HG03565 (cell line): ENCODE data around the gene UPF3A.
A peak's percentile ranks its signal among the peaks of the same experiment; 100 is the strongest.

Experiments used
- ATAC-seq: cut with Tn5 transposase; IDR thresholded peaks from one replicate; pipeline ENCODE4 v1.9.1; 2021; ENCODE audit warnings: mild to moderate bottlenecking, moderate library complexity; ENCODE audit not compliant: unreplicated experiment

UPF3A gene

GRCh38 chr13:114303700-114304327 lies 22.4 kb downstream of the UPF3A start:
- ATAC-seq = no peak

DNA sequence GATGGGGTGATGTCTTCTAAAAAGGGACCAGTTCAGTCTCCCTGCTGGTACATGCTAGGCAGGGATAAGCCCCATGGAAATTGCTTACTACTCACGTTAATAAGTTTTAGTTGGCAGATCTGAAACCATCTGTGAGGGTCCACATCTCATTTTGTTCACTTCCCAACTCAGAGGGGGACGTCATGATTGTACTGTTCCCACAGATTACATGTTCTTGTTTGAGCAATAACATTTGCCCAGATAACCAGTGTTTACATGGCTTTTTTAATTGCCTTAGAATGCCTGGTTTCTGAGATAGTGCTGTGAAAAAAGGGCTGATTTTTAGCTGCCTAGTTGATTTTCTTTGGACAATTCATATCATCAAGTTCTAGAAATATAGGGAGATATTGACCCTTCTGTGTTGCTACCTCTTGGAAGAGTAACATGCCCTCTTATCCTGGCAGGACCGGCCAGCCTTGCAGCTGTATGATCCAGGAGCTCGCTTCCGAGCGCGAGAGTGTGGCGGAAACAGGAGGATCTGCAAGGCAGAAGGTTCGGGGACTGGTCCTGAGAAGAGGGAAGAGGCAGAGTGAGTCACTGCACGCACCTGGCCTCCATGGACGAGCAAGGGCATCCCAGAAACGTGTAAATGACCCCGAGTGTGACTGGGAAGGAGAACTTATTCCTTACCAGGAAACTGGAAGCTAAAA lies 23.1 kb downstream of the UPF3A start:
- ATAC-seq = no peak

DNA sequence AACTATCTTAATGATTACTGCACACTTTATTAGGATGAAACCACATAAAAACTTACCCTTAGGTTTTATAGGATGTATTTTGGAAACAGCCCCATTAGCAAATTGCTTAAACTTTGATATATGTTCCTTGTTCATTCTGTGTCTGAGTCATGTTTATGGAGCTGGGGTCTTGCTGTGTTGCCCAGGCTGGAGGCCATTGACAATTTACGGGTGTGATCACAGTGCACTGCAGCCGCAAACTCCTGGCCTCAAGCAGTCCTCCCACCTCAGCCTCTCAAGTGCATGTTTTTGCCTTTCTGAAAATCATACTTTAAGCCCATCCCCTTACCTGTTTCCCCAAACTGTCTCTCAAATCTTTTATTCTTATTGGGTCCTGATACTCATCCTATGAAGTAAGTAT lies 27.7 kb downstream of the UPF3A start:
- no peak for ATAC-seq

- no peak for ATAC-seq
Observed at GRCh38 chr13:114309806-114310410, 28.5 kb downstream of the UPF3A start.

DNA sequence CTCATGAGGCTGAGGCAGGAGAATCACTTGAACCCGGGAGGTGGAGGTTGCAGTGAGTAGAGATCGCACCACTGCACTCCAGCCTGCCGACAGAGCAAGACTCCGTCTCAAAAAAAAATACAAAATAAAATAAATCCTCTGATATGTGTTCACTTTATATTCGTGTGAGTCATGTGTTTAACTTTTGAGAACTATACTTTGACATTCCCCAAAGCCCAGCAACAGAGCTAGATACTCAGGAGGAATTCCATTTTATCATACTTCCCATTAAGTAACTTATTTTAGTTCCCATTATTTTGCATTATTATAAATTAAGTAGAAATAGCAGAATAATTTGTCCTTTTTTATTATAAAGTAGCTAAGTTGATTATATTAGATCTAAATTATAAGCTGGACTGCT lies 29.6 kb downstream of the UPF3A start:
- ATAC-seq = no peak

DNA sequence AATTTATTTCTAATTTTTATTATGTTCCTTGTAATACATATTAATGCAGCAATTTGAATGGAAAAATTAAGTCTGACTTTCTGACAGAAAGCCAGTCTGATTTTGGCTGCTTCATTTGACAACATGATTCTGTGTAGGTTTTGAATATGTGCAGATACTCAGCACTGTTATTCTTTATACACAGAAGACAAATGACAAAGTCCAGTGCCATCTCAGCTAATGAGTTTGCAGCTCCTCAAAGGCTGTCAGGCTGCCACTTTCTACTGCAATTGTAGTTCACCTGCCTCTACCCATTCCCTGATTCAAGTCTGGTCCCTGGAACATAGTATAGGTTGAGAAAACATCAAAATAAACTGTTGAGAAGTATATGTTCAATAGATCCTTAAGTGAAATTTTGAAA lies 30.0 kb downstream of the UPF3A start:
- ATAC-seq = no peak

GRCh38 chr13:114311908-114312307 lies 30.5 kb downstream of the UPF3A start:
- no peak for ATAC-seq

DNA sequence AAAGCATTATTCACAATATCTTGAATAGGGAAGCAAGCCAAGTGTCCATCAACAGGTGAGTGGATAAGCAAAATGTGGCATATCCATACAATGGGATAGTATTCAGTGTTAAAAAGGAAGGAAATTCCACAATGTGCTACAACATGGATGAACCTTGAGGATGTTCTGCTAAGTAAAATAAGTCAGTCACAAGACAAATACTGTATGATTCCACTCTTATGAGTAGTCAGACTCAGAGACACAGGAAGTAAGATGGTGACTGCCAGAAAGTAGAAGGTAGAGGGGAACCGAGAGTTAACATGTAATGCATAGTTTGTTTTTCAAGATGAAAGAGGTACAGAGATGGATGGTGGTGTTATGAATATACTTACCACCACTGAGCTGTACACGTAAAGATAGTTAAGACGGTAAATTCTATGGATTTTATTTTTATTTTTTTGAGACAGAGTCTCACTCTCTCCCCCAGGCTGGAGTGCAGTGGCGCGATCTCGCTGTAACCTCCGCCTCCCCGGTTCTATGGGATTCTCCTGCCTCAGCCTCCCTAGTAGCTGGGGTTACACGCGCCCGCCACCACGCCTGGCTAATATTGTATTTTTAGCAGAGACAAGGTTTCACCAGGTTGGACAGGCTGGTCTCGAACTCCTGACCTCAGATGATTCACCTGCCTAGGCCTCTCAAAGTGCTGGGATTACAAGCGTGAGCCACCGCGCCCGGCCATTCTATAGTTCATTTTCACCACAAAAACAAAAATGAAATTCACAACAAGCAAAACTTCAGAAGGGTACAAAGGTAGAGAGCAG lies 31.9 kb downstream of the UPF3A start:
- peak; percentile 35 for ATAC-seq

DNA sequence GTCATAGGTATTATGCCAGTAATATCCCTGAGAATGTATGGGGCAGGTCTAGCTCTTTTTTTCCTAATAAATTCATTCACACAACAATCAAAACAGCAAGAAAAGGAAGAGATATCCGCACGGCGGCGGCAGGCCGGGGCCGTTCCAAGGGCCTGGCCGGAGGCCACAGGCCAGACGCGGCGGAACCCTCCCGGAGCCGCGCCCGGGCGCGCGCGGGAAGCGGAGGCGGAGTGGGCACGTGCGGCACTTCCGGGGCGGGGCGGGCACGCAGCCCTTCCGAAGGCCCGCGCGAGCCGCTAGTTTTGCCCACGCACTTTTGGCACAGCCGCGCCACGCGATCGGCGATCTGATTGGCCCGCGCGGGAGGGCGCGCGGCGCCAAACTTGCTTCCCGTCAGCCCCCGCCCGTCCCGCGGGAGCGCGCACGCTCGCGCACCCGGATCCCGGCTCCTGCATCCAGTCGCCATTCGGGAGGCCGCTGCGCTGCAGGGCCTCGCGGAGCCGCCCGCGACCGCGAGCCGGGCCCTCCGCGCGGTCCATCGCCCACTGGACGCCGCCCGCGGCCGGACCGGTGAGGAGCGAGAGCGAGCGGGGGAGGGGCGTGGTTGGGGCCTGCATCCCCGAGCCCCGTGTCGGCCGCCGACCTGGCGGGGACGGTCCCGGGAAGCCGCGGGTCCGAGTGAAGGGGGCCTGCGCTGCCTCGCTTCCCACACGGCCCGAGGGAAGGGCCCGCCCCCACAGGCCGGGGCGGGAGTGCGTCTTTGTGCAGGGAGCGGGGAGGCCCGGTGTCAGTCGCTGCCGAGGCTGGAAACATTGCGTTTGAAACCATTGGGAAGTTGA lies 32.9 kb downstream of the UPF3A start, which contains the start of gene CHAMP1:
Gene CHAMP1, plus strand, starts transcription at position 430 of the 839 bp plus-strand sequence. CDS start 9,340 bp downstream, outside the sequence.
- peak; percentile 79 for ATAC-seq

- ATAC-seq = no peak
Observed at GRCh38 chr13:114315074-114315785, 33.8 kb downstream of the UPF3A start.

- no peak for ATAC-seq
Observed at GRCh38 chr13:114318624-114319023, 37.2 kb downstream of the UPF3A start.

- no peak for ATAC-seq
Observed at GRCh38 chr13:114319441-114319913, 38.1 kb downstream of the UPF3A start.

- no peak for ATAC-seq
Observed at GRCh38 chr13:114320065-114320464, 38.7 kb downstream of the UPF3A start.

DNA sequence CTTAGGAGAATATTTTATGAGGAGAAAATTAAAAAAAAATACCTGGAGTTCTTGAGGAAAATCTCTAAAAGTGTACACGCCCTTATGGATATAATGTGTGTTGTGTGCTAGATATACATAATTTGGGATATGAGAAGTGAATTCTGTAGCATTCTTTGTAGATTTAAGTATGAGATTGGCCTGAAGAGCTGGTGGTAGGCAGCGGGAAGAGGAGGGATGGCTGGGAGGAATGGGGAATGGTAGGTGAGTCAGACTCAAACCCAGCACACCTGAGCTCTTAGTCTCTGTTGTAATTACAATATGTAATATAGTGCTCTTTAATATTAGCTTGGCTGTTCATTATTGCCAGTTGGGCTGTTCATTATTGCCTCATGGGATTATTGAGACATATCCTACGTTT lies 39.9 kb downstream of the UPF3A start:
- no peak for ATAC-seq

DNA sequence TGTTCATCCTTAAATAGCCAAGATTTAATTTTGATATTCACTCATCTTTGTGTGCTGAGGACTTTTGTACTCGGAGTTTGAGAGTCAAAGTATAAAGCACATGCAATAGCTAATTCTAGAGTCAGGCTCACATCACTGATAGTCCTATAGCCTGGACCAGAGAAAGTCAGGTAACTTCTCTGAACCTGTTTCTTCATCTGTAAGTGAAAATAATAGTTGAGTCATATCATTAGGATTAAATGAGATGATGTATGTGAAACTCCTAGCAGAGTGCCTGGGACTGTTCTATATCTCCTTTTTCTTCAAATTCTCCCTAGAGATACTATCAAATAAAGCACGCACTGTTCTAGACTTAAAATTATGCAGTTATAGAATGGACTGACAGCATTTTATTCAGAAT lies 41.9 kb downstream of the UPF3A start:
- ATAC-seq = no peak

DNA sequence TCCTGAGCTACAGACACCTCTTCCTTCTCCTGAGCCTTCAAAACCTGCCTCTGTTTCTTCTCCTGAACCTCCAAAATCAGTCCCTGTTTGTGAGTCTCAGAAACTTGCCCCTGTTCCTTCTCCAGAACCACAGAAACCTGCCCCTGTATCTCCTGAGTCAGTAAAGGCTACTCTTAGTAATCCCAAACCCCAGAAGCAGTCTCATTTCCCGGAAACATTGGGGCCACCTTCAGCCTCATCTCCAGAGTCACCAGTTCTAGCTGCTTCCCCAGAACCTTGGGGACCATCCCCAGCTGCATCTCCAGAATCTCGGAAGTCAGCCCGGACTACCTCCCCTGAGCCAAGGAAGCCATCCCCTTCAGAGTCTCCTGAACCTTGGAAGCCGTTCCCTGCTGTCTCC lies 42.9 kb downstream of the UPF3A start:
- ATAC-seq = no peak

DNA sequence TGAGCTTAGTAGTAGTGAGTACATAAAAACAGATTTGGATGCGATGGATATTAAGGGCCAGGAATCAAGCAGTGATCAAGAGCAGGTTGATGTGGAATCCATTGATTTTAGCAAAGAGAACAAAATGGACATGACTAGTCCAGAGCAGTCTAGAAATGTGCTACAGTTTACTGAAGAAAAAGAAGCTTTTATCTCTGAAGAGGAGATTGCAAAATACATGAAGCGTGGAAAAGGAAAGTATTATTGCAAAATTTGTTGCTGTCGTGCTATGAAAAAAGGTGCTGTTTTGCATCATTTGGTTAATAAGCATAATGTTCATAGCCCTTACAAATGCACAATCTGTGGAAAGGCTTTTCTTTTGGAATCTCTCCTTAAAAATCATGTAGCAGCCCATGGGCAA lies 44.3 kb downstream of the UPF3A start:
- ATAC-seq = no peak

GRCh38 chr13:114328034-114328433 lies 46.6 kb downstream of the UPF3A start:
- no peak for ATAC-seq

DNA sequence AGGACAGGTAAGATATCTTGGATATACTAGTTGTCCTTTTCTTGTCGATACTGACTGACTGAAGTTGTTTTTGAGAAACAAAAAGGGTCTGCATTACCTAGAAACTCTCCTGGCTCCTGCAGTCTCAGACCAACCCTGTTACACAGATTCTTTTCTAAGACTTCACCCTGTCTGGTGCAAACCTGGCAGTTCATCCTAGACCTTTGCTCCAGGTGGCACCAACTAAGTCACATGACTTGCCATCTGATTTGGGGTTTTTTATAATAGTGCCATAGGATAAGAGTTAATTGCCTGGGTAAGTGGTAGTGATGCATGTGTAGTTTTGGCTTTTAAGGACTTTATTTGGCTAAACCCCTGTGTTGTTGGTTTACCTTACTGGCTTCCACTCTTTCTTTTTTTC lies 47.2 kb downstream of the UPF3A start:
- no peak for ATAC-seq

- no peak for ATAC-seq
Observed at GRCh38 chr13:114330086-114330485, 48.7 kb downstream of the UPF3A start.
